Measurements from ENCODE around the gene MAPK9.

DNA sequence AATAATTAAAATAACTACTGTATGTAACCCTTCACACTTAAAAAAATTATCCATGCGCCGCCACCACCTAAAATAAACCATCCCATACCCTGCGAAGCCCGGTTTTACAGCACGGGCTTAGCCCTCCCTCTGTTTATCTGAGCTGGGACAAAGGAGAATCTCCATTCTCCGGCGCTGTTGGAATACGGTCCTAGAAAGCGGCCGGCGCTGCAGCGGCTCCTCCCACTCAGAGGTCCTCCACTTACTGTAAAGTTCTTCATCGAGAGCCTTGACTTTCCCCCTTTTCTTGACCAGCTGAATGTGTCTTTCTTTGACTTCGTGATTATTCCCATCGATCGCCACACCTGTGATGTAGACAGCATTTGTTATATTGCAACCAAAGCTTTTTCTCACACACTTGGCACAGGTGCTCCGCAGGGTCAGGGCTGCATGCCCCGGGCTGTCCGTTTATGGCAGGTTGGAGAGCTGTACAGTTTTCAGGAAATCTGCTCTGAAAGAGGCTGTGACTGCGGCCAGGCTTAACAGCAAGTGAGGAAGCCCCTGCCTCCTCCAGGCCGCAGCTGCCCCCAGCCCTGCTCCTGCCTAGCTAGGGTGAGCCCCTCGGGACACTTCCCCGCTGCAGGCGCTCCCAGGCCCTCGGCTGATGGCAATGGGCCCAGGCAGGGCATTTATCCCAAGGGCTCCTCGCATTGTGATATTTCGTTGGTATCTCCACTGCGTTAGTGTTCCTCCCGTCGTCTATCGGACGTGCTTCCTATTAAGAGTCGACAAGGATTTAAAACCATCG lies 44.5 kb upstream of the MAPK9 start:
- TF ChIP-seq POLR2AphosphoS5 (IDR thresholded peaks at IDR 0.05; ENCODE audit: low read depth, low read length) (no peak), TAF1 (IDR thresholded peaks at IDR 0.05; ENCODE audit: low read depth, low read length) (no peak), POLR2A (IDR thresholded peaks at IDR 0.05; ENCODE audit: low read depth, low read length) (no peak), SPI1 (IDR thresholded peaks at IDR 0.05; ENCODE audit: low read depth, low read length) (no peak)

All from GM12891 (cell line).